Measurements from ENCODE around the gene EML1. TPM values are rescaled to one million over a fixed set of nuclear protein-coding genes. Genes with fewer than 3 reads are reported as not detected.

The EML1 gene
- total RNA-seq, 2 donors from 2014 or later, result 23.6 to 34.6 TPM

DNA sequence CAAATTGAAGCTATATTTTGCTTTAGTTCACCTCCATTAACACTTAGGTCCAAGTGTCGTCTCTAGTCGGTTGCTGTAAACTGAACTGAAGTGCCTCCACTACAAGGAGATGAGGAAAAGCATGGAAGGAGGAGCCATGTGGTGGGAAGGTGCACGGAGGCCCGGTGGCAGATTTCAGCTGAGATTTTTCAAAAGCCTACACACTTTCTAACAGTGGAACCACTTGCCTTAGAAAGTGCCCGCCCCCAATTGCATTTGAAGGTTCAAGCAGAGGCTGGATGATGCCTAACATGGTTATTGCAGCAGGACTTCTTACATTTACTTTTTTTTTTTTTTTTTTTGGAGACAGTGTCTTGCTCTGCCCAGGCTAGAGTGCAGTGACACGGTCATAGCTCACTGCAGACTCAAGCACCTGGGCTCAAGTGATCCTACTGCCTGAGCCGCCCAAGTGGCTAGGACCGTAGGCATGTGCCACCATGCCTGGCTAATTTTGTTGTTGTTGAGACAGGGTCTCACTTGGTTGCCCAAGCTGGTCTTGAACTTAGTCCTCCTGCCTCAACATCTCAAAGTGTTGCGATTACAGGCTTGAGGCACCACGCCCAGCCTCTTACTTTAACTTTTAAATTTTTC lies 27.6 kb downstream of the EML1 start:
- WGBS, 2 donors, result 93 to 96% methylated on average over 10 of the region's 10 CpGs
- Histone ChIP-seq H3K4me3 (no peak overlapping the region), H3K36me3 (replicated peaks in 1 of 2; ENCODE audit: insufficient read depth in 1 of 2, low read depth in 2 of 2) (no peaks in the 10 kb centered on the region), H3K27ac (no peak overlapping the region), H3K27me3 (no peaks in the 10 kb centered on the region), H3K4me1 (peaks cover 4% of the 10 kb centered on the region), H3K9me3 (no peaks in the 10 kb centered on the region)
- no peak for TF ChIP-seq POLR2A (IDR thresholded peaks at IDR 0.05)
- TF ChIP-seq, protein P1, sequence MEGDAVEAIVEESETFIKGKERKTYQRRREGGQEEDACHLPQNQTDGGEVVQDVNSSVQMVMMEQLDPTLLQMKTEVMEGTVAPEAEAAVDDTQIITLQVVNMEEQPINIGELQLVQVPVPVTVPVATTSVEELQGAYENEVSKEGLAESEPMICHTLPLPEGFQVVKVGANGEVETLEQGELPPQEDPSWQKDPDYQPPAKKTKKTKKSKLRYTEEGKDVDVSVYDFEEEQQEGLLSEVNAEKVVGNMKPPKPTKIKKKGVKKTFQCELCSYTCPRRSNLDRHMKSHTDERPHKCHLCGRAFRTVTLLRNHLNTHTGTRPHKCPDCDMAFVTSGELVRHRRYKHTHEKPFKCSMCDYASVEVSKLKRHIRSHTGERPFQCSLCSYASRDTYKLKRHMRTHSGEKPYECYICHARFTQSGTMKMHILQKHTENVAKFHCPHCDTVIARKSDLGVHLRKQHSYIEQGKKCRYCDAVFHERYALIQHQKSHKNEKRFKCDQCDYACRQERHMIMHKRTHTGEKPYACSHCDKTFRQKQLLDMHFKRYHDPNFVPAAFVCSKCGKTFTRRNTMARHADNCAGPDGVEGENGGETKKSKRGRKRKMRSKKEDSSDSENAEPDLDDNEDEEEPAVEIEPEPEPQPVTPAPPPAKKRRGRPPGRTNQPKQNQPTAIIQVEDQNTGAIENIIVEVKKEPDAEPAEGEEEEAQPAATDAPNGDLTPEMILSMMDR (IDR thresholded peaks at IDR 0.05), result no peak
- DNase-seq (no peak), ATAC-seq (no peak)
- intact Hi-C loops (cut with DNase I), result no loop called here

DNA sequence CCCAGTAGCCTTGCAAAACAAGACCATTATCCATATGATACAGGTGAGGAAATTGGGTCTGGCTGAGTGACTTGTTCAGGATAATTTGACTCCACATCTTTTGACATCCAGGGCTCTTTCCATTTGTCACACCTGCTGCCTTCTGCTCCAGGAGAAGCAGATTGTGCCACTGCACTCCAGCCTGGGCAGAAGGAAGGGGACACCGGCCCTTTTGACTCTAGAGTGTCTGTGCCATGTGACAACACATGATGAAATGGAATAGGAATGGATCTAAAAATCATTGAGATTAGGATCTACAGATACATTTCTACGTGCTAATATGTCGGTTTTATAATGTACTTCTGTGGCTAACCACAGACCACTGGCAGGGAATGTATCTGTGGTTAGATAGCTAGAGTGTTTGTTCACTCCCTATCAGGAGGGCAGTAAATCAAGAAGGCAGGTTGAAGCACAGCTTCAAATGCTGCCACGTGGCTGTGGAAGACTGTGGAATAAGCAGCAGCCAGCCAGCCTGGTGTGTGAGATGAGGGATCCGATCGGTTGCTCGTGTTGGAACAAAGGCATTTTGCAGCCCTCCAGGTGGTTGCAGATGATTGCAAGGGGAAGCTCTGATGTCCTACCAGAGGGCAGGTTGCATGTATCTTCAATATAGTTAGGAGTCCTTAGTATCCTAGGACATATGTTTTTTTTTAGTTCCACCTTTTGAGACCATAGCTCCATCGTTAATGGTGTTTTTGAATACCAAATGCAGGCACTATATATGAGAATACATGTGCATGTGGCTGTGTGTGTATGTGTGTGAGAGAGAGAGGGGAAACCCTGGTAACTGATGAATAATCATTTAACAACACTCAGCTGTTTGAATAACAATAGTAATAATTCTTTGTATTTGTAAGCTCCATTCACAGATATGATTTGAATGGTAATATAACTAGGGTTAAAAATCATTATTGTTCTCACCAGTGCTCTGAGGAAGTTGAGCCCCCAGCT lies 28.6 kb downstream of the EML1 start:
- ATAC-seq, result peak; percentile 38
- Histone ChIP-seq H3K36me3 (replicated peaks in 1 of 2; ENCODE audit: insufficient read depth in 1 of 2, low read depth in 2 of 2) (no peaks in the 10 kb centered on the region), H3K4me3 (no peak overlapping the region), H3K4me1 (peaks cover 4% of the 10 kb centered on the region), H3K9me3 (no peaks in the 10 kb centered on the region), H3K27me3 (no peaks in the 10 kb centered on the region), H3K27ac (no peak overlapping the region)
- intact Hi-C loops (cut with DNase I), result no loop called here
- WGBS, 2 donors, result 23 to 26% methylated on average over 8 of the region's 8 CpGs
- DNase-seq, result peak in 1 of 4 donors; percentile 19
- no peak for TF ChIP-seq POLR2A (IDR thresholded peaks at IDR 0.05)
- TF ChIP-seq, protein P1 (IDR thresholded peaks at IDR 0.05), result no peak

DNA sequence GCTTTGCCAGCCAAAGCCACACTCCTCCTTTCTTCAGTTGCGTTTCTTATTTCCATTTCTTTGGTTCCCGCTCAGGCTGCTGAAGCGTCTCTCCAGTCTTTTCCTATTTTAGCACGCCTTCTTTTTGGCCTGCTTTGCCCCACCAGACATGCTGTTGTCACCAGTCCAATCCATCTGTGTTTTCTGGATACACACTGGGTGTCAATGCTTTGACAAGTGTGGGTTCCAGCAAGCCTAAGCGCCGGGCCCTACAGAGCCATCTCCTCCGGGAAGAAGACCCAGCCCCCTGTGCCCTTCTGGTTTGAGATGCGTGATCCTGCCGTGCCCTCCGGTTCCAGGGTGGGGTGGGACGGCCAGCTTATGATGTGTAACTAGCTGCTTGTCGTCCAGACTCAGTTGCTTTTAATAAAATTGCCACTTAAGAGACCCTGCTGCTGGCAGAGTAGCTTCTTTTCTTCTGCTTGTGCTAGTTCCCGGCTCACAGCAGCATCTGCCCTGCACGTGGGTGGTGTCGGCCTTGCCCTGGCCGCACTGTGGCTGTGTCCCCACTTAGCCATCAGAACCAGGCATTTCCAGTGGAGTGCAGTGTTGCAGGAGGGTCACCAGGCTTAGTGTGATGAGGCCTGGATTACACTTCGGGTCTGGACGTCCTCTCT lies 29.7 kb downstream of the EML1 start:
- WGBS, 2 donors, result 89 to 91% methylated on average over 17 to 18 of the region's 18 CpGs
- DNase-seq, result no peak
- TF ChIP-seq, protein P1 (IDR thresholded peaks at IDR 0.05), result no peak
- no peak for TF ChIP-seq POLR2A (IDR thresholded peaks at IDR 0.05)

DNA sequence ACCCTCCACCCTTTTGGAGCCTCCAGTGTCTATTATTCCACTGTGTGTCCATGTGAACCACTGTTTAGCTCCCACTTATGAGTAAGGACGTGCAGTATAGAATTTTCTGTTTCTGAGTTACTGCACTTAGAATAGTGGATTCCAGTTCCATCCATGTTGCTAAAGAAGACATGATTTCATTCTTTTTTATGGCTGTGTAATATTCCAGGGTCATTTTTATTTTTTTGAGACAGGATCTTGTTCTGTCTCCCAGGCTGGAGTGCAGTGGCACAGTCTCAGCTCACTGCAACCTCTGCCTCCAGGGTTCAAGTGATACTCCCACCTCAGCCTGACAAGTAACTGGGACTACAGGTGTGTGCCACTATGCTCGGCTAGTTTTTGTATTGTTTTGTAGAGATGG lies 31.6 kb downstream of the EML1 start:
- Histone ChIP-seq H3K4me3 (no peak overlapping the region), H3K9me3 (no peaks in the 10 kb centered on the region), H3K4me1 (peaks cover 4% of the 10 kb centered on the region), H3K36me3 (replicated peaks in 1 of 2; ENCODE audit: insufficient read depth in 1 of 2, low read depth in 2 of 2) (no peaks in the 10 kb centered on the region), H3K27me3 (no peaks in the 10 kb centered on the region), H3K27ac (no peak overlapping the region)
- DNase-seq, result no peak
- 92 to 93% methylated on average over 2 of the region's 2 CpGs for WGBS, 2 donors
- TF ChIP-seq, protein P1 (IDR thresholded peaks at IDR 0.05), result no peak
- no peak for TF ChIP-seq POLR2A (IDR thresholded peaks at IDR 0.05)
- intact Hi-C loops (cut with DNase I), result no loop called here
- no peak for ATAC-seq

More for the DNA sequence above, 29.7 kb downstream of the EML1 start:
- Histone ChIP-seq H3K4me3 (no peak overlapping the region), H3K4me1 (peaks cover 4% of the 10 kb centered on the region), H3K27me3 (no peaks in the 10 kb centered on the region), H3K9me3 (no peaks in the 10 kb centered on the region), H3K27ac (no peak overlapping the region), H3K36me3 (replicated peaks in 1 of 2; ENCODE audit: insufficient read depth in 1 of 2, low read depth in 2 of 2) (no peaks in the 10 kb centered on the region)
- intact Hi-C loops (cut with DNase I), result no loop called here
- no peak for ATAC-seq

All from body of pancreas (tissue), 4 donors.